ENCODE results near the gene CNTNAP2.

CNTNAP2 gene

GRCh38 chr7:147556317-147556716, 1439.7 kb downstream of the CNTNAP2 start:
- H3K4me2 ChIP-seq (ENCODE audit: low read depth, low read length, poor library complexity, severe bottlenecking) = no peak overlapping the region
- no peaks in the 10 kb centered on the region for H3K79me2 ChIP-seq (ENCODE audit: insufficient read depth, low read length)
- TF ChIP-seq, protein P1, sequence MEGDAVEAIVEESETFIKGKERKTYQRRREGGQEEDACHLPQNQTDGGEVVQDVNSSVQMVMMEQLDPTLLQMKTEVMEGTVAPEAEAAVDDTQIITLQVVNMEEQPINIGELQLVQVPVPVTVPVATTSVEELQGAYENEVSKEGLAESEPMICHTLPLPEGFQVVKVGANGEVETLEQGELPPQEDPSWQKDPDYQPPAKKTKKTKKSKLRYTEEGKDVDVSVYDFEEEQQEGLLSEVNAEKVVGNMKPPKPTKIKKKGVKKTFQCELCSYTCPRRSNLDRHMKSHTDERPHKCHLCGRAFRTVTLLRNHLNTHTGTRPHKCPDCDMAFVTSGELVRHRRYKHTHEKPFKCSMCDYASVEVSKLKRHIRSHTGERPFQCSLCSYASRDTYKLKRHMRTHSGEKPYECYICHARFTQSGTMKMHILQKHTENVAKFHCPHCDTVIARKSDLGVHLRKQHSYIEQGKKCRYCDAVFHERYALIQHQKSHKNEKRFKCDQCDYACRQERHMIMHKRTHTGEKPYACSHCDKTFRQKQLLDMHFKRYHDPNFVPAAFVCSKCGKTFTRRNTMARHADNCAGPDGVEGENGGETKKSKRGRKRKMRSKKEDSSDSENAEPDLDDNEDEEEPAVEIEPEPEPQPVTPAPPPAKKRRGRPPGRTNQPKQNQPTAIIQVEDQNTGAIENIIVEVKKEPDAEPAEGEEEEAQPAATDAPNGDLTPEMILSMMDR (IDR thresholded peaks at IDR 0.05; ENCODE audit: insufficient read depth, low read length, poor library complexity, severe bottlenecking) = no peak
- no peak for TF ChIP-seq EZH2phosphoT487 (conservative IDR thresholded peaks at IDR 0.05; ENCODE audit: low read length)
- H2AFZ ChIP-seq (ENCODE audit: low read depth, low read length, severe bottlenecking) = no peak overlapping the region
- no peaks in the 10 kb centered on the region for H3K9me3 ChIP-seq (ENCODE audit: insufficient read depth, low read length)
- H3F3A ChIP-seq (ENCODE audit: insufficient read depth) = no peaks in the 10 kb centered on the region
- no peaks in the 10 kb centered on the region for H4K20me1 ChIP-seq (ENCODE audit: low read depth, low read length)
- H3K9me2 ChIP-seq (replicated peaks; ENCODE audit: insufficient read depth, low read length) = no peaks in the 10 kb centered on the region
- H3K27ac ChIP-seq (ENCODE audit: low read depth, low read length) = no peak overlapping the region
- no peaks in the 10 kb centered on the region for H3K36me3 ChIP-seq (ENCODE audit: low read length)
- H3K9ac ChIP-seq (ENCODE audit: low read length) = no peak overlapping the region
- no peak overlapping the region for H3K4me3 ChIP-seq (ENCODE audit: insufficient read depth, low read length, poor library complexity, severe bottlenecking)
- H3K27me3 ChIP-seq (ENCODE audit: low read length) = no peaks in the 10 kb centered on the region

- Histone ChIP-seq H2AFZ (ENCODE audit: low read depth, low read length, severe bottlenecking) (no peak overlapping the region), H3K27ac (ENCODE audit: low read depth, low read length) (no peak overlapping the region), H3K36me3 (ENCODE audit: low read length) (no peaks in the 10 kb centered on the region), H3F3A (ENCODE audit: insufficient read depth) (no peaks in the 10 kb centered on the region), H3K27me3 (ENCODE audit: low read length) (no peaks in the 10 kb centered on the region), H3K9ac (ENCODE audit: low read length) (no peak overlapping the region), H3K9me3 (ENCODE audit: insufficient read depth, low read length) (no peaks in the 10 kb centered on the region), H3K9me2 (replicated peaks; ENCODE audit: insufficient read depth, low read length) (no peaks in the 10 kb centered on the region), H3K4me2 (ENCODE audit: low read depth, low read length, poor library complexity, severe bottlenecking) (no peak overlapping the region), H3K4me3 (ENCODE audit: insufficient read depth, low read length, poor library complexity, severe bottlenecking) (no peak overlapping the region), H3K79me2 (ENCODE audit: insufficient read depth, low read length) (no peaks in the 10 kb centered on the region), H4K20me1 (ENCODE audit: low read depth, low read length) (no peaks in the 10 kb centered on the region)
- TF ChIP-seq, protein P1 (IDR thresholded peaks at IDR 0.05; ENCODE audit: insufficient read depth, low read length, poor library complexity, severe bottlenecking) = no peak
- no peak for TF ChIP-seq EZH2phosphoT487 (conservative IDR thresholded peaks at IDR 0.05; ENCODE audit: low read length)
These were observed 1447.1 kb downstream of the CNTNAP2 start for GRCh38 chr7:147563669-147564068.

DNA sequence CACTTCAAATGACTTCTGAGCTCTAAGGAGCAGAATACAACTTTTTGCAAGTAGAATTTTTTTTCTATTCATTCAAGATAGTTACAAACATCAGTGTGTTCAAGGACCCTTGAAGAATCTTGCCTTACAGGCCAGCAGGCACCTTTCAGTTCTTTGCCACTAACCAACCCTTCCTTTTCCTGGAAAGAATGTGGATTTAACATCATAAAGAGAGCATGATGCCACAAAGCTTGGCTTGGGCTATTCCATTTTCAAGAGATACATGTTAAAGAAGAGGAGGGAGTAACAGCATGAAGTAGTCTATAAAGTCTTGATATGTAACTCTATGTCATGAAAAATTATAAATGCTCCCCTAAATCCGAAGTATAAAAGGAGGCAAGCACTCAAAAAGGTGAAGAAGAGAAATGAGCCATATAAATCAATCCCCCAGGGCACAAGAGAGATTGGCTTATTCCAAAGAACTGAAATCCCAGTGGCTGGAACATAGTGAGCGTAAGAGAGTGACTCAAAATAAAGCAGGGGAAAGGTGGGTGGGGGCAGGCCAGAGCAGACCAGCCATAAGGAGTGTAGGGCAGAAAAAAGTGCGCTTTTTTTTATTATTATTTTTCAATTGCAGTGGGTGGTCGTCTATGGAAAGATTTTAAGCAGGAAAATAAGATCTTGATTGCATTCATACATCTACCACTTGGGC, 1448.3 kb downstream of the CNTNAP2 start:
- H2AFZ ChIP-seq (ENCODE audit: low read depth, low read length, severe bottlenecking) = no peak overlapping the region
- TF ChIP-seq, protein P1 (IDR thresholded peaks at IDR 0.05; ENCODE audit: insufficient read depth, low read length, poor library complexity, severe bottlenecking) = no peak
- no peak for TF ChIP-seq EZH2phosphoT487 (conservative IDR thresholded peaks at IDR 0.05; ENCODE audit: low read length)
- no peaks in the 10 kb centered on the region for H3F3A ChIP-seq (ENCODE audit: insufficient read depth)
- no peaks in the 10 kb centered on the region for H4K20me1 ChIP-seq (ENCODE audit: low read depth, low read length)
- H3K9ac ChIP-seq (ENCODE audit: low read length) = no peak overlapping the region
- no peaks in the 10 kb centered on the region for H3K9me2 ChIP-seq (replicated peaks; ENCODE audit: insufficient read depth, low read length)
- no peaks in the 10 kb centered on the region for H3K79me2 ChIP-seq (ENCODE audit: insufficient read depth, low read length)
- no peak overlapping the region for H3K27ac ChIP-seq (ENCODE audit: low read depth, low read length)
- no peaks in the 10 kb centered on the region for H3K27me3 ChIP-seq (ENCODE audit: low read length)
- H3K9me3 ChIP-seq (ENCODE audit: insufficient read depth, low read length) = no peaks in the 10 kb centered on the region
- no peaks in the 10 kb centered on the region for H3K36me3 ChIP-seq (ENCODE audit: low read length)
- H3K4me3 ChIP-seq (ENCODE audit: insufficient read depth, low read length, poor library complexity, severe bottlenecking) = no peak overlapping the region
- no peak overlapping the region for H3K4me2 ChIP-seq (ENCODE audit: low read depth, low read length, poor library complexity, severe bottlenecking)
